GM12873 (cell line): ENCODE results near the gene ATP2A3.

Experiments used
- CTCF ChIP-seq: IDR thresholded peaks from 2 replicates; pipeline ENCODE4 v1.5.1; 2012; ENCODE audit warnings: low read depth, mild to moderate bottlenecking, moderate library complexity, low read length, control low read depth; ENCODE audit not compliant: insufficient read depth; ENCODE audit errors: missing control alignments

The ATP2A3 gene

GRCh38 chr17:3976675-3977171 is 12.5 kb upstream of the ATP2A3 start:
- TF ChIP-seq CTCF, result no peak

- no peak for TF ChIP-seq CTCF
Observed at GRCh38 chr17:3974980-3975379, 10.7 kb upstream of the ATP2A3 start.

GRCh38 chr17:3974138-3974687 is 10.0 kb upstream of the ATP2A3 start:
- no peak for TF ChIP-seq CTCF

GRCh38 chr17:3973495-3974137 is 9.4 kb upstream of the ATP2A3 start:
- TF ChIP-seq CTCF, result no peak

- no peak for TF ChIP-seq CTCF
Observed at GRCh38 chr17:3972931-3973330, 8.7 kb upstream of the ATP2A3 start.

- TF ChIP-seq CTCF, result no peak
Observed at GRCh38 chr17:3972281-3972731, 8.1 kb upstream of the ATP2A3 start.

- no peak for TF ChIP-seq CTCF
Observed at GRCh38 chr17:3970668-3971067, 6.4 kb upstream of the ATP2A3 start.
